Ovary (tissue), 9 donors: ENCODE measurements around the gene HOXC11. TPM values are rescaled to one million over a fixed set of nuclear protein-coding genes. Genes with fewer than 3 reads are reported as not detected.

Experiments
- DNase-seq, 5 donors: peaks; one replicate each; pipeline ENCODE4 v3.0.0-alpha.2; 2019 to 2020
- H3K27ac ChIP-seq, 2 donors: fragments of 200-600 bp; one replicate each; pipeline versions ENCODE4 v1.5.1 to v1.8.0; 2019 to 2022
- H3K27me3 ChIP-seq: fragments of 200-600 bp; one replicate; pipeline ENCODE4 v1.8.0; 2022
- H3K36me3 ChIP-seq: fragments of 200-600 bp; sonication (generic); one replicate; pipeline ENCODE4 v1.5.1; 2019
- H3K4me1 ChIP-seq: one replicate; pipeline ENCODE4 v1.8.1; 2013; ENCODE audit warnings: mild to moderate bottlenecking, moderate library complexity; ENCODE audit not compliant: insufficient read depth
- H3K4me3 ChIP-seq: fragments of 200-600 bp; sonication (generic); one replicate; pipeline ENCODE4 v1.5.1; 2017
- H3K9me3 ChIP-seq, 2 donors: fragments of 200-600 bp in 1 of 2; sonication (generic) in 1 of 2; one replicate each; pipeline versions ENCODE4 v1.5.1 to v1.8.1; 2013 to 2019; ENCODE audit warnings: mild to moderate bottlenecking in 1 of 2, moderate library complexity in 1 of 2
- EP300 ChIP-seq: sonication (generic); formaldehyde crosslinking; IDR thresholded peaks from one replicate; pipeline ENCODE4 v1.6.1; 2017; ENCODE audit warnings: antibody characterized with exemption
- POLR2A ChIP-seq: fragments of 450-650 bp; IDR thresholded peaks from one replicate; pipeline ENCODE4 v1.6.1; 2017; ENCODE audit warnings: antibody characterized with exemption, mild to moderate bottlenecking, moderate library complexity
- WGBS, 3 donors: extraction: QIAGEN DNeasy Blood & Tissue Kit in 1 of 3; methylation state at CpG; one replicate each; pipeline versions ENCODE4 v1.1.5 to v1.1.7; 2013 to 2017; 5-methylcytosine and 5-hydroxymethylcytosine counted together
- intact Hi-C, 4 donors: fragments of 100-400 bp; cut with DNase I; formaldehyde crosslinking; loops; one replicate each; pipeline versions ENCODE4 v1.11.0 to v1.15.1; 2022 to 2023
- polyA plus RNA-seq, 2 donors: library from polyadenylated mRNA; stranded (reverse); fragments of 200-250 nt in 1 of 2; fragments of 350-450 nt in 1 of 2; fragmentation: Illumina TruSeq in 1 of 2; extraction: RNeasy Lipid Tissue Mini Kit (QIAGEN cat#74804) in 1 of 2; gene quantifications; one replicate each; pipeline ENCODE4 v1.2.3, GENCODE V29; 2013 to 2014
- total RNA-seq, 7 donors: library from RNA; depleted of rRNA in 2 of 7; stranded (reverse); fragments of >200 nt in 2 of 7; fragmentation: NEBNext Ultra II Directional in 3 of 7; extraction: Animal tissue kit (Norgen Biotek cat#: 25700) in 3 of 7; gene quantifications; one replicate each; pipeline versions ENCODE4 v1.1.0 to v1.2.4, GENCODE V29; 2016 to 2023
- TF ChIP-seq, protein P1 (sequence below), 3 donors: fragments of 450-650 bp in 2 of 3; fragments of 200-600 bp in 1 of 3; IDR thresholded peaks; one replicate each; pipeline versions ENCODE4 v1.5.1 to v1.8.0; 2016 to 2022; ENCODE audit warnings: antibody characterized with exemption in 3 of 3, mild to moderate bottlenecking in 1 of 3
- donor health status: DM: no; HTN: no; CAD: no; lungs with moderate emphysema.
- donor health status: DM: no; HTN: no; CAD: no.
- donor health status: Bipolar disorder and iron deficiency.
- donor health status: DM: yes; HTN: yes; CAD: no.
- donor health status: DM: no; HTN: no; CAD: no.
- donor health status: DM: yes; HTN: yes; CAD: no.

The HOXC11 gene
- total and polyA plus RNA-seq, 9 donors = 0.12 to 1.1 TPM; not detected in 7

- no peaks in the 10 kb centered on the region for H3K9me3 ChIP-seq
Observed at GRCh38 chr12:53986686-53987483, 14.0 kb downstream of the HOXC11 start.

DNA sequence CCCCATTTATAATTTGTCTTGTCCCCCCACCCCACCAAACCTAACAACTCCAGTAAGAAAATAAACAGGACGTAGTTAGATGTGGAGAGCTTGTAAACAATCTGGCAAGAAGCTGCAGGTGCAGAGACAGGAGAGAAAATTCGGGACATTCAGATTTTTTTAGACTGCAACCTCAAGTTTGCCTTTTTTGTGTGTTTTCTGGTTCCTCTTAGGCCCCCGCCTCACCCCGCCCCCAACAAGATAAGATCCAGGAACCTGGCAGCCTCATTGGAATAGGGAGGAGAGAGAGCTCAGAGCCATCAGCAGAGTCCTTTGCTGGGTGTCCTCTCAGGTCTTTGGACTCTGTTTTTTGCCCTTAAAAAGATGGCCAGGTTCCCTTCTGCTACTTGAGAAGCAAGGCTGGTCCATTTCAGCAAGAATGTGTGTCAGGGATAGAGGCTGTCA, 14.9 kb downstream of the HOXC11 start:
- Histone ChIP-seq H3K27me3 (peaks cover 2% of the 10 kb centered on the region), H3K9me3 (no peaks in the 10 kb centered on the region), H3K27ac (no peak overlapping the region), H3K4me3 (no peak overlapping the region), H3K4me1 (peaks cover 4% of the 10 kb centered on the region), H3K36me3 (no peaks in the 10 kb centered on the region)
- WGBS, 3 donors = 18 to 32% (median 23%) methylated on average over 4 of the region's 4 CpGs
- DNase-seq = no peak
- intact Hi-C loops = loop anchor here in 3 of 4 donors (5.0 to 10.0 kb wide), 4 partner anchors 219 to 387 kb away; partner anchors contain the start of gene GPR84 (in 1 of the 3)
- TF ChIP-seq EP300 (no peak), POLR2A (no peak)
- TF ChIP-seq, protein P1, sequence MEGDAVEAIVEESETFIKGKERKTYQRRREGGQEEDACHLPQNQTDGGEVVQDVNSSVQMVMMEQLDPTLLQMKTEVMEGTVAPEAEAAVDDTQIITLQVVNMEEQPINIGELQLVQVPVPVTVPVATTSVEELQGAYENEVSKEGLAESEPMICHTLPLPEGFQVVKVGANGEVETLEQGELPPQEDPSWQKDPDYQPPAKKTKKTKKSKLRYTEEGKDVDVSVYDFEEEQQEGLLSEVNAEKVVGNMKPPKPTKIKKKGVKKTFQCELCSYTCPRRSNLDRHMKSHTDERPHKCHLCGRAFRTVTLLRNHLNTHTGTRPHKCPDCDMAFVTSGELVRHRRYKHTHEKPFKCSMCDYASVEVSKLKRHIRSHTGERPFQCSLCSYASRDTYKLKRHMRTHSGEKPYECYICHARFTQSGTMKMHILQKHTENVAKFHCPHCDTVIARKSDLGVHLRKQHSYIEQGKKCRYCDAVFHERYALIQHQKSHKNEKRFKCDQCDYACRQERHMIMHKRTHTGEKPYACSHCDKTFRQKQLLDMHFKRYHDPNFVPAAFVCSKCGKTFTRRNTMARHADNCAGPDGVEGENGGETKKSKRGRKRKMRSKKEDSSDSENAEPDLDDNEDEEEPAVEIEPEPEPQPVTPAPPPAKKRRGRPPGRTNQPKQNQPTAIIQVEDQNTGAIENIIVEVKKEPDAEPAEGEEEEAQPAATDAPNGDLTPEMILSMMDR (IDR thresholded peaks at IDR 0.05) = no peak

More at GRCh38 chr12:53986686-53987483, 14.0 kb downstream of the HOXC11 start:
- no peak for TF ChIP-seq POLR2A
- TF ChIP-seq EP300 = no peak
- TF ChIP-seq, protein P1 (IDR thresholded peaks at IDR 0.05) = no peak
- peak in 1 of 5 donors; percentile 30 for DNase-seq
- peaks cover 4% of the 10 kb centered on the region for H3K4me1 ChIP-seq
- intact Hi-C loops = loop anchor here in 3 of 4 donors (5.0 to 10.0 kb wide), 4 partner anchors 220 to 388 kb away; partner anchors contain the start of gene GPR84 (in 1 of the 3)
- 42 to 70% (median 63%) methylated on average over 21 of the region's 21 CpGs for WGBS, 3 donors
- H3K36me3 ChIP-seq = no peaks in the 10 kb centered on the region
- no peak overlapping the region for H3K4me3 ChIP-seq
- H3K27me3 ChIP-seq = peaks cover 2% of the 10 kb centered on the region
- no peak overlapping the region for H3K27ac ChIP-seq

- Histone ChIP-seq H3K27ac (no peak overlapping the region), H3K4me3 (no peak overlapping the region), H3K4me1 (peaks cover 4% of the 10 kb centered on the region), H3K27me3 (peaks cover 2% of the 10 kb centered on the region), H3K9me3 (no peaks in the 10 kb centered on the region), H3K36me3 (no peaks in the 10 kb centered on the region)
- no peak for DNase-seq
- 18 to 20% (median 19%) methylated on average over 5 of the region's 5 CpGs for WGBS, 3 donors
- intact Hi-C loops = loop anchor here in 3 of 4 donors (5.0 to 10.0 kb wide), 4 partner anchors 219 to 386 kb away; partner anchors contain the start of gene GPR84 (in 1 of the 3)
- TF ChIP-seq, protein P1 (IDR thresholded peaks at IDR 0.05) = no peak
- TF ChIP-seq EP300 (no peak), POLR2A (no peak)
Observed at GRCh38 chr12:53988541-53989226, 15.8 kb downstream of the HOXC11 start.
